HG02588 (cell line): ENCODE data around the gene EXOC5.

Experiments
- ATAC-seq: cut with Tn5 transposase; IDR thresholded peaks from one replicate; pipeline ENCODE4 v1.9.1; 2021; ENCODE audit warnings: mild to moderate bottlenecking, moderate library complexity; ENCODE audit not compliant: unreplicated experiment

The EXOC5 gene

DNA sequence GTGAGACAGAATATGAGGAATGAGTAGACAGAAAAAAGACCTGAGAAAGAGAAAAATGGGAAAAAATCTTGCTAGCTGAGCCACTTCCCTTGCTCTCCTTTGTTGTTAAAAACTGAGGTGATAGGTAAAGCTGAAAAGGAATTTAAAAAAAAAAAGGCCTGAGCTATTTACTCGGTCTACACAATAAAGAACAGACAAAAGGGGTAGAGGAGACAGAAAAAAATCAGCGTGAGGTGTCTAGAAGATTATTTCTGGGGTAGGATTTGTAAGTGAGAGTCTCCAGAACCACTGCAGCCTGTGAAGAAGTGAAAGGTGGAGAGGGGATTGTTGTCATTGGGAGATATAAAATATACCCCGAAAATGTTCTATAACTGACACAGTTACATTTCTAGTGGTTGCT is 98.8 kb downstream of the EXOC5 start:
- no peak for ATAC-seq

DNA sequence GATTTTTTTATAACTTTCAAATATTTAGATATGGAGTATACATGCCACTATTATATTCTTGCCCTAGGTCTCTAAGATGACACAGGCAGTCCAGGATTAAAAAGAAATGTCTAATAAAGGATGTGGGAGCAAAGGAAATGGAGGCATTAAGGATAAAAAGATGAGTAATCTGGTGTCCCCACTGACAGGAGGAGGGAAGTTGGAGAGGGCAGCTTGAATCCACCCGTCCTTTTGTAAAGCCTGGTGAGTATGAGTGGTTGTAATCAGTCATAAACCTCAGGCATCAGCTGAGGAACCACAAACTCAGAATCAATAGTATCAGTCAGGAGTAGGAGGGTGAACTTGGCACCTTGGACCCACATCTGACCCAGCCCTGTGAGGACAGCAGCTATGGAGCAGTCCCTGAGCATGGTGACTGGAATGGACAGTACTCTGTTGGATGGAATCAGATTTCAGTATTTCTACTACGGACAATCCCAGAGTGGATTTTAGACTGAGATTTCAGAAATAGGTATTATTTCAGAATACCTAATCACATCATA is 100.5 kb downstream of the EXOC5 start:
- ATAC-seq: no peak

DNA sequence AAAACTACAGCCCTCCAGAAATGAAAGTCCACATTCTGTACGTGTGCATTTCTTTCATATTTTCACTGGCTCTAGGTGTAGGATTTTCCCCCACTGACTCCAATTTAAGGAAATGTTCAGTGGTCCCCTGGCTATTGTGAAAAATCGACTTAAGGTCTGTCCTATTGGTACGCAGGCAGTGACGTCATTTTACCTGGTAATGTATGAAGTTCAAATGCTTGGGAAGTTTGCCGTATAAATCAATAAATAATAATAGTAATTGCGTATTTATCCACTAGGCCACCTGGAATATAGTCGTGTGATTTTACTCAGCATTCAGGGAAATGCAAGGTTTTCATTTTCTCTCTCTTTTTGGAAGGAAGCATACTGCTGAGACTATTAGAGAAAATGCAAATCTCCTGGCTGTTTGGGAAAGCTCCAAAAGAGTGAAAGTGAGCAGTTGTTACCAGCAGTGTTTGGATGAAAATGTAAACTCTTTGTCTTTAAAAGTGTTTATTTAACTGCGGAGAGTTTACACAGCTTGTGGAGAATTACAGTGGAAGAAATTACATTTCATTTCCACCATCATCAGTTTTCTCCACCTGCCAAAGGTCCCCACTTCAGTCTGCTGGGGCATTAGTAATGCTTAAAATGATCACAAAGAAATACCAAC is 107.0 kb downstream of the EXOC5 start:
- ATAC-seq: no peak

DNA sequence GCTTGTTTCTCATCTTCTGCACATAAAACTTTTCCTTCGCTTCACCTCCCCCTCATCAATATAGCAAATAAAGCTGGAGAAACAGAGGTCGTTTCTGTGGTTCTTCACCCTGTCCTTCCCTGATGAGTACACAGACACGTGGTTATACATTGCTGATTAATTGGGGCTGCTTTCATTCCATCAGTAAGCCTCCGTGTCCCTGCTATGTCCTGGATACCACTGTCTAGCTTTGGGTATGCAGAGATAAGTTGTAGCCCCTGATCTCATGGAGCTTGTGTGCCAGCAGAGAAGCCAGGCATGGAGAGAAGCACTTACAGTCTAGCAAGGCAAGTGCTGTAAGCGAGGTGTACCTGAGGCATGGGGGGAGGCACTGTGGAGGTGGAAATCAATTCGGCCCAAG is 108.4 kb downstream of the EXOC5 start:
- ATAC-seq: no peak

DNA sequence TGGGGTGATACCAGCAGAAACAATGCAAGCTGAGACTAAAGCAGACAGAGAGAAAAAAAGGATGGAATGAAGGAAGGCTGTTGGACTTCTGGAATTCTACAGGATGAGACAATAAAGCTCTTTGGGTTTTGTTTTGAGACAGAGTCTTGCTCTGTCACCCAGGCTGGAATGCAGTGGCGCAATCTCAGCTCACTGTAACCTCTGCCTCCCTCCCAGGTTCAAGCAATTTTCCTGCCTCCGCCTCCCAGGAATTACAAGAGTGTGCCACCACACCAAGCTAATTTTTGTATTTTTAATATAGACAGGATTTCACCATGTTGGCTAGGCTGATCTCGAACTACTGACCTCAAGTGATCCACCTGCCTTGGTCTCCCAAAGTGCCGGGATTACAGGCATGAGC is 115.4 kb downstream of the EXOC5 start:
- ATAC-seq: no peak
